H9 (cell line): ENCODE measurements around the gene MYL9. TPM values are rescaled to one million over a fixed set of nuclear protein-coding genes. Genes with fewer than 3 reads are reported as not detected.

Experiments
- DNase-seq: peaks from one replicate; pipeline ENCODE4 v3.0.0-alpha.2; 2017
- H2AFZ ChIP-seq: one replicate; pipeline ENCODE4 v1.6.1; 2013; ENCODE audit warnings: mild to moderate bottlenecking, low read length, control low read depth, moderate library complexity
- H2AK5ac ChIP-seq: 2 replicates; pipeline ENCODE4 v1.6.1; 2013; ENCODE audit warnings: low read length, control low read depth, mixed read lengths; ENCODE audit not compliant: insufficient read length
- H2BK120ac ChIP-seq: one replicate; pipeline ENCODE4 v1.6.1; 2013; ENCODE audit warnings: low read depth, mild to moderate bottlenecking, low read length, control low read depth, inconsistent platforms; ENCODE audit not compliant: poor library complexity, severe bottlenecking
- H2BK12ac ChIP-seq: 2 replicates; pipeline ENCODE4 v1.6.1; 2013; ENCODE audit warnings: low read length, control low read depth, mixed read lengths, low read depth; ENCODE audit not compliant: insufficient read length
- H2BK15ac ChIP-seq: 2 replicates; pipeline ENCODE4 v1.6.1; 2013; ENCODE audit warnings: low read depth, low read length, control low read depth
- H2BK20ac ChIP-seq: one replicate; pipeline ENCODE4 v1.6.1; 2013; ENCODE audit warnings: low read depth, mild to moderate bottlenecking, low read length, control low read depth, inconsistent platforms; ENCODE audit not compliant: poor library complexity, severe bottlenecking
- H2BK5ac ChIP-seq: 2 replicates; pipeline ENCODE4 v1.6.1; 2013; ENCODE audit warnings: low read length, control low read depth, mixed read lengths; ENCODE audit not compliant: insufficient read length
- H3K14ac ChIP-seq: 2 replicates; pipeline ENCODE4 v1.6.1; 2013; ENCODE audit warnings: low read length, control low read depth; ENCODE audit not compliant: insufficient read depth
- H3K18ac ChIP-seq: 2 replicates; pipeline ENCODE4 v1.6.1; 2013; ENCODE audit warnings: low read depth, mild to moderate bottlenecking, mixed read lengths, low read length, control low read depth; ENCODE audit not compliant: insufficient read length
- H3K23ac ChIP-seq: 2 replicates; pipeline ENCODE4 v1.6.1; 2013; ENCODE audit warnings: low read length, control low read depth, mixed read lengths, low read depth; ENCODE audit not compliant: insufficient read length
- H3K23me2 ChIP-seq: 2 replicates; pipeline ENCODE4 v1.6.1; 2013; ENCODE audit warnings: low read depth, mild to moderate bottlenecking, mixed read lengths, low read length, control low read depth; ENCODE audit not compliant: insufficient read length, poor library complexity, severe bottlenecking
- H3K27ac ChIP-seq: 2 replicates; pipeline ENCODE4 v1.5.1; 2013; ENCODE audit warnings: low read length, control low read depth, mixed read lengths, low read depth; ENCODE audit not compliant: insufficient read length
- H3K27me3 ChIP-seq: 2 replicates; pipeline ENCODE4 v1.6.1; 2013; ENCODE audit warnings: low read length, control low read depth, inconsistent platforms; ENCODE audit not compliant: insufficient read depth
- H3K4ac ChIP-seq: 2 replicates; pipeline ENCODE4 v1.6.1; 2013; ENCODE audit warnings: low read depth, mild to moderate bottlenecking, control low read depth, inconsistent platforms, low read length, moderate library complexity
- H3K4me1 ChIP-seq: 2 replicates; pipeline ENCODE4 v1.6.1; 2013; ENCODE audit warnings: low read length, control low read depth, inconsistent platforms; ENCODE audit not compliant: insufficient read depth
- H3K4me2 ChIP-seq: 2 replicates; pipeline ENCODE4 v1.6.1; 2013; ENCODE audit warnings: low read length, control low read depth, mixed read lengths; ENCODE audit not compliant: insufficient read length, insufficient read depth
- H3K56ac ChIP-seq: 2 replicates; pipeline ENCODE4 v1.6.1; 2013; ENCODE audit warnings: low read depth, mild to moderate bottlenecking, mixed read lengths, low read length, control low read depth; ENCODE audit not compliant: insufficient read length
- H3K79me1 ChIP-seq: 2 replicates; pipeline ENCODE4 v1.6.1; 2013; ENCODE audit warnings: low read depth, mild to moderate bottlenecking, moderate library complexity, low read length, control low read depth, inconsistent platforms; ENCODE audit not compliant: insufficient read depth, poor library complexity, severe bottlenecking
- H3K79me2 ChIP-seq: 2 replicates; pipeline ENCODE4 v1.6.1; 2013; ENCODE audit warnings: low read length, control low read depth, inconsistent platforms; ENCODE audit not compliant: insufficient read depth
- H3K9ac ChIP-seq: 2 replicates; pipeline ENCODE4 v1.6.1; 2013; ENCODE audit warnings: low read length, control low read depth, mixed read lengths; ENCODE audit not compliant: insufficient read length; ENCODE audit errors: extremely low read depth
- H3K9me3 ChIP-seq: one replicate; pipeline ENCODE4 v1.6.1; 2013; ENCODE audit warnings: low read depth, low read length, inconsistent platforms; ENCODE audit not compliant: control insufficient read depth
- H3T11ph ChIP-seq: one replicate; pipeline ENCODE4 v1.6.1; 2013; ENCODE audit warnings: mild to moderate bottlenecking, low read length, control low read depth, inconsistent platforms
- H4K20me1 ChIP-seq: one replicate; pipeline ENCODE4 v1.6.1; 2013; ENCODE audit not compliant: control insufficient read depth, insufficient read length, insufficient read depth
- H4K5ac ChIP-seq: 2 replicates; pipeline ENCODE4 v1.6.1; 2013; ENCODE audit warnings: low read depth, mild to moderate bottlenecking, mixed read lengths, low read length, control low read depth; ENCODE audit not compliant: insufficient read length
- H4K8ac ChIP-seq: replicated peaks from 2 replicates; pipeline ENCODE4 v1.6.1; 2013; ENCODE audit warnings: low read length, control low read depth, mixed read lengths, low read depth; ENCODE audit not compliant: insufficient read length
- H4K91ac ChIP-seq: 2 replicates; pipeline ENCODE4 v1.6.1; 2013; ENCODE audit warnings: low read depth, mild to moderate bottlenecking, moderate library complexity, mixed read lengths, low read length, control low read depth; ENCODE audit not compliant: insufficient read length
- H3K27ac Mint-ChIP-seq, 3 experiments: 2 replicates in 2 of 3; 3 replicates in 1 of 3; pipeline ENCODE4 v1.8.0; 2020 to 2021; ENCODE audit warnings: mixed read lengths in 3 of 3, mild to moderate bottlenecking in 1 of 3, moderate library complexity in 1 of 3
- H3K27me3 Mint-ChIP-seq: 2 replicates; pipeline ENCODE4 v1.8.0; 2021; ENCODE audit warnings: low read depth, mild to moderate bottlenecking, moderate library complexity, mixed read lengths
- H3K36me3 Mint-ChIP-seq, 3 experiments: 2 replicates in 2 of 3; 3 replicates in 1 of 3; pipeline ENCODE4 v1.8.0; 2020 to 2021; ENCODE audit warnings: low read depth in 3 of 3, mixed read lengths in 3 of 3; ENCODE audit not compliant: insufficient read depth in 1 of 3
- H3K4me1 Mint-ChIP-seq, 2 experiments: 2 replicates each; pipeline ENCODE4 v1.8.0; 2020; ENCODE audit warnings: mixed read lengths in 2 of 2
- H3K4me3 Mint-ChIP-seq, 2 experiments: 2 replicates in 1 of 2; 3 replicates in 1 of 2; pipeline ENCODE4 v1.8.0; 2020 to 2021; ENCODE audit warnings: mild to moderate bottlenecking in 2 of 2, mixed read lengths in 2 of 2, moderate library complexity in 1 of 2
- H3K9me3 Mint-ChIP-seq, 2 experiments: 2 replicates in 1 of 2; 3 replicates in 1 of 2; pipeline ENCODE4 v1.8.0; 2020; ENCODE audit warnings: mild to moderate bottlenecking in 2 of 2, mixed read lengths in 2 of 2, moderate library complexity in 1 of 2
- WGBS: extraction: QIAGEN DNeasy Blood & Tissue Kit; methylation state at CpG from one replicate; pipeline ENCODE4 v1.1.7; 2013; ENCODE audit warnings: missing lambda C conversion rate, low lambda C conversion rate, mixed read lengths; ENCODE audit not compliant: insufficient read length; ENCODE audit errors: extremely low coverage; 5-methylcytosine and 5-hydroxymethylcytosine counted together
- total RNA-seq: library from RNA; stranded (reverse); gene quantifications from 2 replicates; pipeline ENCODE4 v1.2.1, GENCODE V29; 2021
- TF ChIP-seq, protein P1 (sequence below): fragments of 200-600 bp; sonication (generic); conservative IDR thresholded peaks from 3 replicates; pipeline ENCODE4 v1.8.0; 2021; ENCODE audit warnings: antibody characterized with exemption, mild to moderate bottlenecking

The MYL9 gene
- total RNA-seq, 1 experiment from 2014 or later: 218 TPM

DNA sequence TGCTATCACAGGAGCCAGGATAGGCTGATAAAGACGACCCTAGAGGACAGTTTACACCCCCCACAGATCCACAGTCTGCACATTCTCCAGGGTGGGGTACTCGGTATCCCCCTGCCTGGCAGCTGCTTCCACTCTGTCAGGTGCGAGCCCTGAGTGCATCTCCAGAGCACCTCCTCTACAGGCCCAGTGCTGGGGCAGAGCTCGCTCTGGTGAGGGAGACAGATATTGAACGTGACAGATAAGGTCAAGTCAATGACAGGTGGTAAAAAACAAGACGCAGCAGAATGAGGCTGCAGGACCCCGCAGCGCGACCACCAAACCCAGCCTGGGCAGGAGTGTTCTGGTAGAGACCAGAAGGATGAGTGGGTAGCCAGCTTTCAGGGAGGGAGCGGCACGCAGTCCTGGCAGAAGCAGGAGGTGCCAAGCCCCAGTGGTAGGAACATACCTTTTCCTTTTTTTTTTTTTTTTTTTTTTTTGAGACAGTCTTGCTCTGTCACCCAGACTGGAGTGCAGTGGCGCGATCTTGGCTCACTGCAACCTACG lies 12.4 kb upstream of the MYL9 start:
- Histone ChIP-seq H3K9me3 (no peaks in the 10 kb centered on the region), H2BK12ac (no peak overlapping the region), H3T11ph (no peak overlapping the region), H4K91ac (no peak overlapping the region), H3K18ac (no peak overlapping the region), H3K9ac (no peak overlapping the region), H2AFZ (no peak overlapping the region), H2BK15ac (no peak overlapping the region), H3K23me2 (no peaks in the 10 kb centered on the region), H2BK120ac (no peak overlapping the region), H2BK5ac (no peak overlapping the region), H2BK20ac (no peak overlapping the region), H3K56ac (no peak overlapping the region), H3K27ac (no peak overlapping the region), H3K79me2 (no peaks in the 10 kb centered on the region), H4K8ac (no peak overlapping the region), H3K4me1 (no peaks in the 10 kb centered on the region), H3K14ac (no peak overlapping the region), H3K23ac (no peak overlapping the region), H2AK5ac (no peak overlapping the region), H3K27me3 (no peaks in the 10 kb centered on the region), H3K4ac (no peak overlapping the region), H4K20me1 (no peaks in the 10 kb centered on the region), H3K4me2 (no peak overlapping the region), H4K5ac (no peak overlapping the region), H3K79me1 (no peaks in the 10 kb centered on the region)
- no peaks in the 10 kb centered on the region for H3K9me3 Mint-ChIP-seq
- DNase-seq: no peak
- H3K4me1 Mint-ChIP-seq: no peaks in the 10 kb centered on the region
- WGBS: no CpG with 5 or more reads among the region's 14 CpGs
- peaks cover 16 to 42% (median 37%) of the 10 kb centered on the region in 3 experiments for H3K36me3 Mint-ChIP-seq
- H3K27me3 Mint-ChIP-seq: no peaks in the 10 kb centered on the region; the same call in 1 of the 2 replicates
- H3K27ac Mint-ChIP-seq: peak overlapping the region in 2 of 3 experiments; percentile 78 to 85; a peak in 3 of 7 replicates
- TF ChIP-seq, protein P1, sequence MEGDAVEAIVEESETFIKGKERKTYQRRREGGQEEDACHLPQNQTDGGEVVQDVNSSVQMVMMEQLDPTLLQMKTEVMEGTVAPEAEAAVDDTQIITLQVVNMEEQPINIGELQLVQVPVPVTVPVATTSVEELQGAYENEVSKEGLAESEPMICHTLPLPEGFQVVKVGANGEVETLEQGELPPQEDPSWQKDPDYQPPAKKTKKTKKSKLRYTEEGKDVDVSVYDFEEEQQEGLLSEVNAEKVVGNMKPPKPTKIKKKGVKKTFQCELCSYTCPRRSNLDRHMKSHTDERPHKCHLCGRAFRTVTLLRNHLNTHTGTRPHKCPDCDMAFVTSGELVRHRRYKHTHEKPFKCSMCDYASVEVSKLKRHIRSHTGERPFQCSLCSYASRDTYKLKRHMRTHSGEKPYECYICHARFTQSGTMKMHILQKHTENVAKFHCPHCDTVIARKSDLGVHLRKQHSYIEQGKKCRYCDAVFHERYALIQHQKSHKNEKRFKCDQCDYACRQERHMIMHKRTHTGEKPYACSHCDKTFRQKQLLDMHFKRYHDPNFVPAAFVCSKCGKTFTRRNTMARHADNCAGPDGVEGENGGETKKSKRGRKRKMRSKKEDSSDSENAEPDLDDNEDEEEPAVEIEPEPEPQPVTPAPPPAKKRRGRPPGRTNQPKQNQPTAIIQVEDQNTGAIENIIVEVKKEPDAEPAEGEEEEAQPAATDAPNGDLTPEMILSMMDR: no peak
- H3K4me3 Mint-ChIP-seq: peak overlapping the region in 1 of 2 experiments; percentile 7; a peak in 1 of 5 replicates
